HepG2 (cell line): ENCODE data around the gene JADE3. TPM values are rescaled to one million over a fixed set of nuclear protein-coding genes. Genes with fewer than 3 reads are reported as not detected.

Source experiments
- polyA plus RNA-seq, 8 experiments: library from polyadenylated mRNA; depleted of rRNA in 3 of 8; stranded (reverse) in 7 of 8; unstranded in 1 of 8; fragments of >200 nt; fragmentation: Illumina TruSeq in 4 of 8; extraction: Trizol in 4 of 8; gene quantifications; 2 replicates each; pipeline versions ENCODE4 v1.2.1 to v1.2.3, GENCODE V29; 2011 to 2016; ENCODE audit warnings: low read depth in 4 of 8, missing spikeins in 1 of 8, mixed read lengths in 1 of 8; ENCODE audit not compliant: insufficient read depth in 1 of 8
- small RNA-seq, 3 experiments: library from RNA; depleted of rRNA; stranded (forward); fragments of <200 nt; gene quantifications; one replicate each; pipeline ENCODE3, GENCODE V24; 2012; ENCODE audit warnings: low read depth in 2 of 3, low replicate concordance in 1 of 3; ENCODE audit not compliant: insufficient read length in 3 of 3, insufficient read depth in 2 of 3
- total RNA-seq, 5 experiments: library from RNA; depleted of rRNA; stranded (reverse); fragments of >200 nt; fragmentation: Illumina TruSeq; extraction: Trizol; gene quantifications; 2 replicates each; pipeline ENCODE4 v1.2.3, GENCODE V29; 2016; ENCODE audit warnings: low read depth in 1 of 5

The JADE3 gene
- total and polyA plus RNA-seq, 2 of the 13 experiments (the other 11 are each of a cell fraction or from before 2014, with no cell fraction given), result 7.7 to 7.8 TPM

Small RNA genes lying within 50 kb of the gene (small RNA-seq; reads per million reads assigned to genes)
- 0 reads per million in 3 experiments for gene RNU6-1189P

Other genes starting within 250 kb of the JADE3 start
- 5.4 and 7.2 TPM in 2 replicates for gene SLC9A7, start 153.3 kb upstream of the JADE3 start, total RNA-seq (2016; rRNA removed; fragmentation: Illumina TruSeq; extraction: Trizol)
- gene SLC9A7, start 153.3 kb upstream of the JADE3 start, polyA plus RNA-seq (2011; rRNA removed), result 5.5 and 5.8 TPM in 2 replicates
- 9.9 and 14.6 TPM in 2 replicates for gene RP2, start 75.4 kb upstream of the JADE3 start, total RNA-seq (2016; rRNA removed; fragmentation: Illumina TruSeq; extraction: Trizol)
- gene RP2, start 75.4 kb upstream of the JADE3 start, polyA plus RNA-seq (2011; rRNA removed), result 3.5 and 5.0 TPM in 2 replicates
- gene RGN, start 166.0 kb downstream of the JADE3 start, total RNA-seq (2016; rRNA removed; fragmentation: Illumina TruSeq; extraction: Trizol), result 74.4 and 76.6 TPM in 2 replicates
- 19.6 and 22.5 TPM in 2 replicates for gene RGN, start 166.0 kb downstream of the JADE3 start, polyA plus RNA-seq (2011; rRNA removed)
- gene NDUFB11, start 232.3 kb downstream of the JADE3 start, total RNA-seq (2016; rRNA removed; fragmentation: Illumina TruSeq; extraction: Trizol), result 94.8 and 100 TPM in 2 replicates
- 46.6 and 53.9 TPM in 2 replicates for gene NDUFB11, start 232.3 kb downstream of the JADE3 start, polyA plus RNA-seq (2011; rRNA removed)
- gene RBM10, start 232.8 kb downstream of the JADE3 start, total RNA-seq (2016; rRNA removed; fragmentation: Illumina TruSeq; extraction: Trizol), result 41.6 and 43.1 TPM in 2 replicates
- 15.8 and 15.9 TPM in 2 replicates for gene RBM10, start 232.8 kb downstream of the JADE3 start, polyA plus RNA-seq (2011; rRNA removed)